Measurements from ENCODE around the gene ACAT2. TPM values are rescaled to one million over a fixed set of nuclear protein-coding genes. Genes with fewer than 3 reads are reported as not detected.

ACAT2 gene
- total and polyA plus RNA-seq, 3 donors from 2014 or later, result 15.8 to 45.9 (median 17.1) TPM

DNA sequence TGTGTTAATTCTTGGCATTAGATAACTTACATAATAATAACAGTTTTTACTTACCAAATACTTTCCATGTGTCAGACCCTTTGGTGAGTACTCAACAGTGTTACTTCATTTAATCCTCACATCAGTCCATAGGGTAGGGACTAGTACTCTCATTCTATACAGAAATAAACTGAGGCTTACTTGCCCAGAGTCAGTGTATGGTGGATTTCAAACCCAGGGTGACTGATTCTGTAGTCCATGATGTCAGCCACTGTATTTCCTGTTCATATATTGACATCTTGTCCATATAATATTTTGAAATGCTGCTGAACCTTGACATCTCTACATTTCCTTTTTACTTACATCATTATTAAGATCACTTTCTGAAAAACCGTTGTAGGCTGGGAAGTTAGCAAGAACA, 35.7 kb downstream of the ACAT2 start:
- intact Hi-C loops (cut with DNase I; ENCODE audit: low total_unique reads), result no loop called here
- H3K4me3 ChIP-seq, result no peak overlapping the region
- H3K27ac ChIP-seq, result no peak overlapping the region
- H3K36me3 ChIP-seq (ENCODE audit: low read depth, missing control alignments), result no peaks in the 10 kb centered on the region
- TF ChIP-seq, protein P1, sequence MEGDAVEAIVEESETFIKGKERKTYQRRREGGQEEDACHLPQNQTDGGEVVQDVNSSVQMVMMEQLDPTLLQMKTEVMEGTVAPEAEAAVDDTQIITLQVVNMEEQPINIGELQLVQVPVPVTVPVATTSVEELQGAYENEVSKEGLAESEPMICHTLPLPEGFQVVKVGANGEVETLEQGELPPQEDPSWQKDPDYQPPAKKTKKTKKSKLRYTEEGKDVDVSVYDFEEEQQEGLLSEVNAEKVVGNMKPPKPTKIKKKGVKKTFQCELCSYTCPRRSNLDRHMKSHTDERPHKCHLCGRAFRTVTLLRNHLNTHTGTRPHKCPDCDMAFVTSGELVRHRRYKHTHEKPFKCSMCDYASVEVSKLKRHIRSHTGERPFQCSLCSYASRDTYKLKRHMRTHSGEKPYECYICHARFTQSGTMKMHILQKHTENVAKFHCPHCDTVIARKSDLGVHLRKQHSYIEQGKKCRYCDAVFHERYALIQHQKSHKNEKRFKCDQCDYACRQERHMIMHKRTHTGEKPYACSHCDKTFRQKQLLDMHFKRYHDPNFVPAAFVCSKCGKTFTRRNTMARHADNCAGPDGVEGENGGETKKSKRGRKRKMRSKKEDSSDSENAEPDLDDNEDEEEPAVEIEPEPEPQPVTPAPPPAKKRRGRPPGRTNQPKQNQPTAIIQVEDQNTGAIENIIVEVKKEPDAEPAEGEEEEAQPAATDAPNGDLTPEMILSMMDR (IDR thresholded peaks at IDR 0.05), result no peak
- TF ChIP-seq POLR2A (IDR thresholded peaks at IDR 0.05), result no peak
- no peaks in the 10 kb centered on the region for H3K4me1 ChIP-seq
- H3K9me3 ChIP-seq, result no peaks in the 10 kb centered on the region
- WGBS, 2 donors, result 0 to 45% methylated on average over 1 of the region's 1 CpG
- H3K27me3 ChIP-seq, result no peaks in the 10 kb centered on the region
- no peak for DNase-seq

DNA sequence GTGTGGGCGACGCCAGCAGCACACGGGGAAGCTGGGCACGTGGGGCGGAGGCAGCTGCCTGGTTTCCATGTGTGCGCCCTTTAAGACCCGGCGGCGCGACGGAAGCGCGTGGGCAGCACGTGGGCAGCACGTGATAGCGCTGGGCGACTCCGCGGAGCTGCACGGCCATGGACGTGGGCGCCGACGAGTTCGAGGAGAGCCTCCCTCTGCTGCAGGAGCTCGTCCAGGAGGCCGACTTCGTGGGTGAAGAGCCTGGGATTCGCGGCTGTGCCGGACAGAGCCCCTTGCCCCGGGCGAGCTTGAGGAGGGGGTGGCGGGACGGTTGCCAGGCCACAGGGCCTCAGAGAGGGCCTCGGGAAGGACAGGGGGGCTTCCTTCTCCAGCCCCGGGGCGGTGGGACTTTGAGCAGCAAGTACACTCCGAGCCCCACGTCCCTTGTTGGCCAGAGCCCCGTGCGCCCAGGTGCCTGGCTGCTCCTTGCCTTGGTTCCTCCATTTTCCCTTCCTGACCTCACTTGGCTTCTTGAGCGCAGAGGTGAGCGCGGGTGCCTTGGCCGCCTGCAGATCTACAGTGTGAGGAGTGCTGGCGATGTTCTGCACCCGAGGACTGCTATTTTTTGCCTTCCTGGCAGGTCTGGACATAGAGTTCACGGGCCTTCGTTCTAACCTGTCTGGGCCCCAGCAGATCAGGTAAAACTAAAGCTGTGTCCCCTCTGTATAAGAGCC, 38.5 kb downstream of the ACAT2 start, which contains the start of gene PNLDC1:
TSS of gene PNLDC1 (plus strand) at position 136 of the 725 bp plus-strand sequence. CDS start at position 168, 32 bp downstream.
- peak; percentile 62 for DNase-seq
- Histone ChIP-seq H3K27ac (no peak within 1 kb of the TSS), H3K4me3 (peak within 1 kb of the TSS; percentile 39 to 48), H3K9me3 (no peaks in the 10 kb centered on the region), H3K4me1 (no peaks in the 10 kb centered on the region), H3K36me3 (ENCODE audit: low read depth, missing control alignments) (no peaks in the 10 kb centered on the region), H3K27me3 (no peaks in the 10 kb centered on the region)
- WGBS, 2 donors, result 57 to 79% methylated on average over 28 to 50 of the region's 50 CpGs
- TF ChIP-seq, protein P1 (IDR thresholded peaks at IDR 0.05), result no peak
- TF ChIP-seq POLR2A (IDR thresholded peaks at IDR 0.05), result no peak
- intact Hi-C loops (cut with DNase I; ENCODE audit: low total_unique reads), result no loop called here

DNA sequence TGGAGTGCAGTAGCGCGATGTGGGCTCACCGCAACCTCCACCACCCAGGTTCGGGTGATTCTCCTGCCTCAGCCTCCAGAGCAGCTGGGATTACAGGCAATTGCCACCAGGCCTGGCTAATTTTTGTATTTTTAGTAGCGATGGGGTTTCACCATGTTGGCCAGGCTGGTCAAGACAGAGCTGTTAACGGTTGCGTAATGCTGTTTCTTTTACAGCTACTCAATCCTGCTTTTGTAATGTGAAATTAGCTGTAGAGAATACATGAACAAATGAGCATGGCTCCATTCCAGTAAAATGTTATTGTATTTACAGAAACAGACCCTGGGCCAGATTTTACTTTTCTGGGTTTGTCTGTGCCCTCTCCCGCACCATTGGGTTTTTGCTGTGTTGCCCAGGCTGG, 40.1 kb downstream of the ACAT2 start:
- WGBS, 2 donors, result 91 to 95% methylated on average over 8 of the region's 8 CpGs

DNA sequence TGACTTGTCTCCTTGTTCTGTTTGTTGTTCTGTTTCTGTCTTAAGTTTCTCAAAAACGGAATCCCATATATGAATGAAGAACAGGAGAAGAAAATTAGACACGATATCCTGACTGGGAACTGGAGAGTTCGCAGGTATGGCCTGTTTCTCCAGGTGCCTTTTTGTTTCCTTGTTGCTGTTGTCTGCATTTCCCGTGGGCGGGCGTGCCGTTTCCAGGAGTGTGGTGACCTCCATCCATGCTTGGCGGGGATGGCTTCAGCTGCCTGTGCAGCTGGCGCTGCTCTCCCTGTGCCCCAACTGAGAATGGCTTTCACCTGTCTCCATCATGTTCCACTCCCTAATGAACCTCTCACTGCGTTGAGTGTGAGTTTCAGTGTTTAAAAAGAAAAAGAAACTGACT, 42.7 kb downstream of the ACAT2 start:
- Histone ChIP-seq H3K9me3 (no peaks in the 10 kb centered on the region), H3K36me3 (ENCODE audit: low read depth, missing control alignments) (no peaks in the 10 kb centered on the region), H3K27ac (no peak overlapping the region), H3K4me3 (no peak overlapping the region), H3K27me3 (no peaks in the 10 kb centered on the region), H3K4me1 (no peaks in the 10 kb centered on the region)
- TF ChIP-seq, protein P1 (IDR thresholded peaks at IDR 0.05), result no peak
- no peak for TF ChIP-seq POLR2A (IDR thresholded peaks at IDR 0.05)
- intact Hi-C loops (cut with DNase I; ENCODE audit: low total_unique reads), result no loop called here
- 87 to 92% methylated on average over 10 of the region's 10 CpGs for WGBS, 2 donors
- no peak for DNase-seq

More for the DNA sequence above, 40.1 kb downstream of the ACAT2 start:
- Histone ChIP-seq H3K27me3 (no peaks in the 10 kb centered on the region), H3K4me1 (no peaks in the 10 kb centered on the region), H3K4me3 (no peak overlapping the region), H3K27ac (no peak overlapping the region), H3K36me3 (ENCODE audit: low read depth, missing control alignments) (no peaks in the 10 kb centered on the region), H3K9me3 (no peaks in the 10 kb centered on the region)
- no peak for TF ChIP-seq POLR2A (IDR thresholded peaks at IDR 0.05)
- TF ChIP-seq, protein P1 (IDR thresholded peaks at IDR 0.05), result no peak
- DNase-seq, result no peak
- intact Hi-C loops (cut with DNase I; ENCODE audit: low total_unique reads), result no loop called here

All from testis (tissue), 3 donors.